Umbilical cord (tissue), 2 donors: ENCODE data around the gene SLC26A4. TPM values are rescaled to one million over a fixed set of nuclear protein-coding genes. Genes with fewer than 3 reads are reported as not detected.
"Not testable (repeated sequence)": the region's sequence is repeated elsewhere in the genome, so short reads cannot be mapped to it uniquely, and the experiment has no call there.

Experiments used
- DNase-seq: peaks from one replicate; pipeline ENCODE4 v3.0.0-alpha.2; 2015; ENCODE audit warnings: low spot score
- total RNA-seq: library from RNA; depleted of rRNA; stranded (reverse); fragments of >200 nt; gene quantifications from one replicate; pipeline ENCODE4 v1.2.3, GENCODE V29; 2014; ENCODE audit warnings: low replicate concordance; ENCODE audit not compliant: insufficient read depth

SLC26A4 gene
- 0.24 TPM for total RNA-seq

DNA sequence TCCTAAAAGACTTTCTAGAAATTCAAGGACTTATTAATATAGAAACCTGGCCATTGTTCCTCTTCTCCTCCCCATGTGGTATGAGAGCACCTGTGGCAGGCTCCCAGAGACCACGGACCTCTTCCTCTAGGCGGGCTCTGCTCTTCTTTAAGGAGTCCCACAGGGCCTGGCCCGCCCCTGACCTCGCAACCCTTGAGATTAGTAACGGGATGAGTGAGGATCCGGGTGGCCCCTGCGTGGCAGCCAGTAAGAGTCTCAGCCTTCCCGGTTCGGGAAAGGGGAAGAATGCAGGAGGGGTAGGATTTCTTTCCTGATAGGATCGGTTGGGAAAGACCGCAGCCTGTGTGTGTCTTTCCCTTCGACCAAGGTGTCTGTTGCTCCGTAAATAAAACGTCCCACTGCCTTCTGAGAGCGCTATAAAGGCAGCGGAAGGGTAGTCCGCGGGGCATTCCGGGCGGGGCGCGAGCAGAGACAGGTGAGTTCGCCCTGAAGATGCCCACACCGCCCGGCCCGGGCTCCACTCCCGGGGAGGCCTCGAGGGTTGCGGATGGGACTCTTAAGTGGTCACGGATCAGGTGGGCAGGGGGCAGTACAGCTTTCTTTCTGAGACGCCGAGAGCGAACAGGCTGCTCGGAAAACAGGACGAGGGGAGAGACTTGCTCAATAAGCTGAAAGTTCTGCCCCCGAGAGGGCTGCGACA lies at the start of gene SLC26A4:
SLC26A4 (plus strand) TSS at position 448 of the 700 bp plus-strand sequence. CDS start 814 bp downstream, outside the sequence.
- DNase-seq: no peak

DNA sequence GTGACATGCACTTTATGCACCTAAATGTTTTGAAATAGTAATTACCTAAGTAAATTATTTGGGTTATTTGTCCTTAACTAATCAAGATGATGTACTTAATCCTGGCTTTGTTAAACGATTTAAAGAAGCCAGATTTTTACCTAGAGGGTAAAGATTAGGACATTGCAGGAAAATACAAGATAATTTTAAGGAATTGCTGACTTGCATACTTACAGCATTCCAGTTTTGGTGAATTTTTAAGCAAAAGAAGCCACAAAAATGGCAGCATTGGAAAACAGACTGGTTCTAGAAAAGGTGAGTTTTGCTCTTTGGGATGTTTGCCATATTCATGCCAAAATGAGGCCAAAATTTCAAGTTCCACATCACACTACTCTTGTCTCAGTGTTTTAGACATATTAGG lies 47.2 kb upstream of the SLC26A4 start:
- DNase-seq: no peak

DNA sequence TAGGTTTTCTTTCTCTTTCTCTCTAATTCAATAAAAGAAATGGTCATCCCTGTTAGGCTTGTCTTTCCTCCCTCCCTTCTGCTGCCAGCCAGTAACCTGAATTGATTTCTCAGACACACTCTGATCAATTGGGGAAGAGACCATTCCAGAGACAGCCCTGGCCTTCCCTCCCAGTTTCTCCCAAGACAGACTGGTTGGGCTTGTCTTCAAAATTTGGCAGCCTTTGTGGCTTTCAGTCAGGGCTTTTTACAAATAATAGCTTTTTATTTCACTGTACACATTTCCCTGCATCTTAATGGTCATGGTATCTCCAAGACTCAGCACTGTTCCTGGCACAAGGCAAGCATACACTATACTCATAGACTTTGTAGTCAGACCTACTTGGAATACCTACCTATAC lies 46.7 kb upstream of the SLC26A4 start:
- no peak for DNase-seq

DNA sequence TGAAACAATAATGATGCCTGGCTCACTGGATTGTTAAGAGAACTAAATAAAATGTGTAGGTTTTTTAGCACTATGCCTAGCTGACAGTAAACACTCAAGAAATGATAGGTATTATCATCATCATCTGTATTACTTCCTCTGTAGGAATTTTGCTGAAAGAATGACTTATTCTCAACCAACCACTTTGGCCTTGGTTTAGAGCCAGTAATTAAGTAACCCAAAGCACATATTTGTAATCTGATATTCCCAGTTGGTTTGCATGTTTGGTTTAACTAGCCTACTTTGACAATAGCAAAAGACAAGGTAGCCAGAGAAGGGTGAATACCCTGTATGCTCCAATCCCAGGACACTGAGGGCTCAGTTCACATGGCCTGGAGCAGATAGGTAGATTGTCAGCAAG lies 46.2 kb upstream of the SLC26A4 start:
- no peak for DNase-seq

DNA sequence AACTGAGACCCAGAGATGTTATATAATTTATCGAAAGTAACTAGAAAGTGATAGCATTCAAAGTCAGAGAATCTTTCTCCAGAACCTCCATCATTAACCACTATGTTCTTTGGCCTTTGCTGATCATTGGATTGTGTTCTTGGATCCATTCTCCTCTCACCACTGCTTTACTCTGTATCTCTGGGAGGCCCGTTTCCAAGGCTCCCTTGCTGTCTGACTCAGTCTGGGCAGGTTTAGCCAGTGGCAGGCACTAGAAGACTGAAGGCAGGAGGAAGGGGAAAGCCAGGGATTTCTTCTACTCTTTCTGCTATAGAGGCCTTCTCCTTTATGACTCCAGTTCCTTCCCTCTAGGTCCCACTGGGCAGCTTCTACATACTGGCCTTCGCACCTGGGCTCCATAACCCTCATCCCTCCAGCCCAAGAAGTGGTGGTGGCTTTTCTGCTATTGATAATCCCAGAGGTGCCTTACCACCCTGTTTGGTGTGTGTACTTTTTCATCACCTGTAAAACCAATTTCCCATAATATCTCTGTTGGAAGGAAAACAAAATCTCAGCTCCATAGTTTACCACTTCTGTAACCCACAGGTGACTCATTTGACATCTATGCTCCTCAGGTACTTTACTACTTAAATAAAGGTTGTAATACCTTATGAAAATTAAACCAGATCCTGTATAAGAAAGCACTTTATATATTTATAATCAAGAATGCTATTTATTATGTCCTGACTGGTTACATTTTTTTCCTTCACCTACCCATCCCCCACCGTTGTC lies 44.5 kb upstream of the SLC26A4 start:
- DNase-seq: no peak

DNA sequence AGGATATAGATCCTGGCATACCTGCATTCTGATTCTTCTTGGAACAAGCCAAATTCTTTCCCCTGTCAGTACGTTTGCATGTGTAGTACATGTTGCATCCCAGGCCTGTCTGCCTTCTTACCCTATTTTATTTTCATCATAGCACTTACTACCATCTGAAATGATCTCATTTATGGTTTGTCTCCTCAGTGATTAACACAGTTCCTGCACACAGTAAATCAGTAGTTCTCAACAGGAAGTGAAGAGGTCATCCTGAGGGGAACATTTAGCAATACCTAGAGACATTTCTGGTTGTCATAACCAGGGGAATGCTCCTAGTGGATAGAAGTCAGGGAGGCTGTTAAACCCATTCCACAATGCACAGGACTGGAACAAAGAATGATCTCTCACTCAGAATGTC lies 38.2 kb upstream of the SLC26A4 start:
- no peak for DNase-seq

DNA sequence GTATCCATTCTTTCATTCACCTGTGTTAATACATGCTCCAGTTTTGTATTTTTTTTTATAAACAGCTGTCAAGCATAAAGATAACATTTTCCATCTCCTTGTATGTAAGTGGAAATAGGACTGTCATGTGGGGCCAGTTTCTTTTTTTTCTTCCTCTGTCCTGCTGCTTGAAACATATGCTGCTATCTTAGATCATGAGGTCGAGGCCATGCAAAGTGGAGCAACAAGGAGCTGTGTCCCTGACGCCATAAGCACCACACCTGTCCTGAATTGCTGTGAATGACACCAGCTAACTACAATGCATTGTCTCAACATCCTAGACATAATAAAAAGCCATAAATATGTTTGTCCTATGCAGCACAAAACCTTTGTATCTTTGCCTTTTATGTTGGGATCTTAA lies 37.7 kb upstream of the SLC26A4 start:
- DNase-seq: no peak

DNA sequence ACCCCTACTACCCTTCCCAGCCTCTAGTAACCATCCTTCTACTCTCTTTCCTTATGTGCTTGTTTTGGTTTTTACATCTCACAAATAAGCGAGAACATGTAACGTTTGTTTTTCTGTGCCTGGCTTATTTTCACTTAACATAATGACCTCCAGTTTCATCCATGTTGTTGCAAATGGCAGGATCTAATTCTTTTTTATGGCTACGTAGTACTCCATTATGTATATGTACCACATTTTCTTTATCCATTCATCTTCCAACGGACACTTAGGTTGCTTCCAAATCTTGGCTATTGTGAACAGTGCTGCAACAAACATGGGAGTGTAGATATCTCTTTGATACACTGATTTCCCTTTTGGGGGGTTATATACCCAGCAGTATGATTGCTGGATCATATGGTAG lies 33.6 kb upstream of the SLC26A4 start:
- DNase-seq: no peak

DNA sequence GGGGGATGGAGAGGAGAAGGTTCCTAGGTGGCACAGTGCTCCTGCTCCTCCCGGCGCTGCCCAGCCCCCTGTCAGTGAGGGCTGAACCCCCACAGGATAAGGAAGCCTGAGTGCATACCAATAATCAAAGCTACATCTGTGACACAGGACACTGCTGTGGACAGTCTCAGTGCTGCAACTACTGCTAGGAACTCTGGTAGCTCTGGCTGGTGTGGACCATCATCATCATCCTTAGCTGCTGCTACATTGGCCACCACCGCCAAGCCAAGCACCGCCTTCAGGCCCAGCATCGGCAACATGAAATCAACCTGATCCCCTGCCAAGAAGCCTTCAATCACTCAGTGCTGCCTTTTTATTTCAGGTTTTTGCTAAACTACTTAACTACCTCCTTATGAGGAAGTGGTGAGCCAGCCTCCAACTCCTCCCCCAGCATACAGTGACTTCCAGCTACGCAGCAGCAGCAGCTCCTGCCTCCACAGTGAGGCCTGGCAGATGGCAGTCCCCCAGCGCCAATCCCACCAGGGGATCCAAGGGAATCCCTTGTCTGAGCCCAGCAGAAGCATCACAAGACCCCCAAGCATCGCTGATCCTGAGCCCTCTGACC lies 32.1 kb upstream of the SLC26A4 start:
- no peak for DNase-seq

DNA sequence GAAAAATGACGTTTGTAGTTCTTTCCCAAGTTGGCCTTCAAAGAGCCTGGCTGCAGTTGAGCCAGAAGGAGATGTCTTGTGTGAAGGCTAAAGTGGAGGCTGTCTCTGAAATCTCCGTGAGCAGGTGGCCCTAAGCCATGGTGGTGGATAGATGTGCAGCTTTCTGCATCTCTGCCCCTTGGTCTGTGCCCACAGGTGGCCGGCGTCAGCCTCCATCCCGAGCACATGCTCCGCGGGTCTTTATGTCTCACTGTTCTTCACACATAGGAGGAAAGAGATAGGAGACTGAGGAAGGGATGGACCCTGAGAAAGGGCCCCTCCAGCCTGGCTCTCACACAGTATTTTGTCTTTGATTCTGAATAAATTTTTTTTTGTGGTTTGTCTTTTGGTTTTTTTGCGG lies 30.3 kb upstream of the SLC26A4 start:
- DNase-seq: no peak

DNA sequence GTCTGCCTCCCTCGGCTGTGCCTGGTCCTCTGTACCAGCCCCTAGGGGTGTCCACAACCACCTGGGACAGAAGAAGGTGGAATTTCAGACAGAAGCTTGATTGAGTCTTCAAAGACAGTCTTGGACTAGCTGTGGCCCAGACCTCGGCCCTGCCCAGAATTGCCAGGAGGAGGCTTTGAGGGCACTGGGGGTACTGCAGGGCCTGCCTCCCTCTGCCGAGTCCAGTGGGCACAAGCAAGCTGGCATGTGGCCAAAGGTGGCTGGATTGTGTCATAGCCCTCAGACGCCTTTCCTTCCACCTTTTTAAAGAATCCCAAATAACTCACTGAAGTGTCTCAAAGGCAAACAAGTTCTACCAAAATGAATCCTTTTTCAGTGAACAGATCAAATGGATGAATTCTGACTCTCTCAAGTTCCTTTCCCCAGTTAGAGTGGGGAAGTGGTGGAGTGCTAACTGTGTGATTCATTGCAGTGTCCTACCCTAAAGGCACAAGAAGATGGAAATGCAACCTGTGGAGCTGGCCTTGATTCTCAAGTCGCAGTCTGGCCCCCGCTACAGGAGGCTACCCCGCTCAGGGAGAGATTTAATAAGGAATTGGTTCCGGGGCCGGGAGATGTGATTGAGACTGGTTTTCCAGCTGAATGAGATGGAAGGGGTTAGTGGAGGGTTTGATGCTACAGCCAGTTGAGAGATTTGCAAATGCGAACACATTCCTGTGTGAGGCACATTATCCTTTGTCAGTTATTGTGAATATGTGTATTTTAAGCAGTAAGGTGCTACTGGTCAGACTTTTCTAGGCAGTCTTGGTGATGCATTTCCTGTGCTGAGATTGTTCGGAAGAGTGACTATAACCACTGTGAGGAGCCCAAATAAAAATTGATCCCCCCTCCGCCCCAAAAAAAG lies 28.8 kb upstream of the SLC26A4 start:
- no peak for DNase-seq

DNA sequence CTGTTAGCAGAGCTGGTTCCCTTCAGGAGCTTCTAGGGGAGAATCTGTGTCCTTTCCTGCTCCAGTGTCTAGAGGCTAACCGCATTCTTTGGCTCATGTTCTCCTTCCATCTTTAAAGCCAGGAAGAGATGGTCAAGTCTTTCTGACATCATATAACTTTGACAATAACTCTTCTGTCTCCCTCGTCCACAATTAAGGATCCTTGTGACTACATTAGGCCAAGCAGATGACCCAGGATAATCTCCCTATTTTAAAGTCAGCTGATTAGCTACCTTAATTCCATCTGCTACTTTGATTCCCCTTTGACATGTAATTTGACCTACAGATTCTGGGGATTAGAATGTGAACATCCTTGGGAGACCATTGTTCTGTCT lies 28.1 kb upstream of the SLC26A4 start:
- no peak for DNase-seq

DNA sequence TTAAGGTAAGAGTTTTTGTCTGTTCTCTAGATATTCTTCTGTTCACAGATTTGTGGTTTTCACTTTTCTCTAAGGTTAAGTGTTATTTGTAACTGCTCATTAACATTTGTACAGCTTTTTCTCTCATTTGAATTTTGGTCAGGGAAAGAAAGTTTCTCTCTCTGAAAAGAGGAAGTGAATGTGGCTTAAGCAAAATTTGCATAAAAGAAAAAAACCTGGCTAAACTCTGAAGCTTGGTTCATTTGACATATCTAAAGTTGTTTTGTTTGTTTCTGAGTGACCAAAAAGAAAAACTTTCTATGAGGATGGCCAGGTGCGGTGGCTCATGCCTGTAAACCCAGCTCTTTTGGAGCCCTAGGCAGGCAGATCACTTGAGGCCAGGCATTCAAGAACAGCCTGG lies 22.0 kb upstream of the SLC26A4 start:
- DNase-seq: no peak

DNA sequence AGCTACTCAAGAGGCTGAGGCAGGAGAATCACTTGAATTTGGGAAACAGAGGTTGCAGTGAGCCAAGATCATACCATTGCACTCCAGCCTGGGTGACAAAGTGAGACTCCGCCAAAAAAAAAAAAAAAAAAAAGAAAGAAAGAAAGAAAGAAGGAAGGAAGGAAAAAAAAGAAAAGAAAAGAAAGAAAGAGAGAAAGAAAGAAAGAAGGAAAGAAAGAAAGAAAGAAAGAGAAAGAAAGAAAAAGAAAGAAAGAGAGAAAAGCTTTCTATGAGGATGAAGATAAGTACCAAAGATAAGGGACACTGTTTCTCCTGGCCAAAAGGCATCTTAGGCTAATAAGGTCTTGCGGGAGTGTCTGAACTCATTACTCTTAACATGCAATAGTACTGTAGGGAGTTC lies 21.6 kb upstream of the SLC26A4 start:
- DNase-seq: not testable (repeated sequence)

DNA sequence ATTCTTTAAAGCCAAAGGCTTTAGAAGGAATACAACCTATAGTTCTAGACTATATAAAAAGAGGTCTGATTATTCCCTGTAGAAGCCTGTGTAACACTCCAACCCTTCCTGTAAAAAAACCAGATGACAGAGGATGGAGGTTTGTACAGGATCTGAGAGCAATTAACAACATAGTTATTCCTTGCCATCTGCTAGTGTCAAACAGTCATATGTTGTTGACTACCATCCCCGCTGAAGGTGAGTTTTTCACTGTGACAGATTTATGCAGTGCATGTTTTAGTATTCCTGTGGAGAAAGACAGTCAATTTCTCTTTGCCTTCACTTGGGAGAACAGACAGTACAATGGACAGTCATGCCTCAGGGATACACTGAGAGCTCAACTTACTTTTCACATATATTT lies 19.0 kb upstream of the SLC26A4 start:
- no peak for DNase-seq

DNA sequence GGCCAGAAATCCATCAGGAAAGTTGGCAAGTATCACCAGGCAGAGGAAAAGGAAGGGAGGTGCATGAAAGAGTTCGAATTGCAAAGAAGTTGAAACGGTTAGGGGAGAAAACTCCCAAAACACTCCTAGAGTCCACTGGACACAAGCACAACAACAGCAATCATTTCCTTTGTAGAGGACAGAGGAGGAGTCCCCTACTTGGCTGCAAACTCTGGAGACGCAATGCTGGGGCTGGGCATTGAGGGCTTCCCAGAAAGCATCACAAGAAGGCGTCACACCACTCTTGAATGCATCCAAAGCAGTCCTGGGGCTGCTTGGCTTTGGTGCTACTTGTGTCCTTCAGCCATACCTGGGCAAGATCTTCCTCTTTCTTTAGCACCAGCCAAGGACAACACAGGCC lies 18.1 kb upstream of the SLC26A4 start:
- no peak for DNase-seq

DNA sequence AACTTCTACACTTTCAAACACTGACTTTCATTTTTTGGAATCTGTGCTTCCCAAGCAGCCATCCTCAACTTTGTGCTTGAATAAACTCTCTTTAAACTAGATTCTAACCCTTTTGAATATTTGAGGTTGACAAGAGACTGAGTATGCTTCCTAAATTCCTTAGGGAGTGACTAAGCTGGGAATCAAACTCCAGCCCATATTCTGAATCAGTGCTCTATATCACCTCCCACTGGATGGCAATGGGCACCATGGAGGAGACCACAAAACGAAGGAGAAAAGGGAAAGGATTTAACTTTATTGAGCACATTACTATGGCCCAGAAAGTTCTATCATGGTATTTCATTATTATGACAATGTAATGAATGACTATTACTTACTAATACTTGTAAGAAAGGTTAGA lies 17.2 kb upstream of the SLC26A4 start:
- no peak for DNase-seq

DNA sequence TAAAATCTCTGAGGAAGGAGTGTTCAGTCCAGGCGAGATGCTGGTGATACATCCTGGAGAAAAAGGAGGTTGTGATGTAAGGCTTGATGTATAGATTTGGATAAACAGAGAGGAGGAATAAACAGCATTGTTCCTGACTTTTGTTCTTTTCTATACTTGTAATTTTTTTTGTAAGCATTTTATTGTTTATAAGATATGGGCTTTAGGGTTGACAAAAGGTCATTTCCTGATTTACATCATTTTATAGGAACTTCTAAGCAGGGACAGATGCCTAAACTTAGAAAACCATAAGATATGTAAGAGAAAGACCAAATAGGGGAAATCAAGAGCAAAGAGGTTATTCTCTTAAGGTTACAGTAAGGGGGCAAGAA lies 16.7 kb upstream of the SLC26A4 start:
- no peak for DNase-seq

DNA sequence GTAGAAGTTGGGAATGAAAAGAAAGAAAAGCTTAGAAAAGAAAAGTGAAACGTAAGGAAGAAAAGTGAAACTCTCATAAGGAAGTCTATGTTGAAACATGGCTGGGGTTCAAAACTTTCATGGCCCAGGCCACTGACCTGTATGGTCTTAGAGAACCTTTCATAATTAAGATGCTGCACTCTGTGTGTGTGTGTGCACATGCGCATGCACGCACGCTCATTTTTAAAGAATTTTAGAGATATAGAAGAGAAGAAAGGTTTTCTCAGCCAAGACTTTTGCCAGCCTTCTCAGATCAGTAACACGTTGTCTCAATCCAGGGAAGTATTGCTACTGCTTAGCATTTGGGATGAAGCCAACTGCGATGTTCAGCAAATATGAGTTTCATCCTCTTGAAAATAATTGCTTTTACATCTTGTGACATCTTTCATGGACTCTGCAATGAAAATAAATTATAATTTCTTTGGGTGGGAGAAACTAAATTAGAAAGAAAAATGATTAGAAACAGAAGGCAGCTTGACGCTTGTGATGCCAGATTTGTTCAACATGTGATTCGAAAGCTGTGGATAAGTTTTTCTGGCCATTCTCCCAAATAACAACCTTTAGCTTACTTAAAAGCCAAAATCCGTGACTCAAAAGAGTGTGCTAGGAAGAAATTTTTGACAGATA lies 16.2 kb upstream of the SLC26A4 start:
- peak; percentile 53 for DNase-seq

DNA sequence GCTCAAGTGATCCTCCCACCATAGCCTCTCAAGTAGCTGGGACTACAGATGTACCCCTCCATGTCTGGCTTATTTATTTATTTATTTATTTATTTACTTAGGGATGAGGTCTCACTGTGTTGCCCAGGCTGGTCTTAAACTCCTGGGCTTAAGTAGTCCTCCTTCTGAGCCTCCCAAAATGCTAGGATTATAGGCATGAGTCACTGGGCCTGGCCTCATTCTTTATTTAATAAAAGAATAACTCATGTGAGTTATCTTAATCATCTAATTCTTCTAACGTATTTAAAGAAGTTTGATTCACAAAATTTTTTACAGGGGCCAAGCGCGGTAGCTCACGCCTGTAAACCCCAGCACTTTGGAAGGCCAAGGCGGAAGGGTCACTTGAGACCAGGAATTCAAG lies 8.0 kb upstream of the SLC26A4 start:
- DNase-seq: no peak

DNA sequence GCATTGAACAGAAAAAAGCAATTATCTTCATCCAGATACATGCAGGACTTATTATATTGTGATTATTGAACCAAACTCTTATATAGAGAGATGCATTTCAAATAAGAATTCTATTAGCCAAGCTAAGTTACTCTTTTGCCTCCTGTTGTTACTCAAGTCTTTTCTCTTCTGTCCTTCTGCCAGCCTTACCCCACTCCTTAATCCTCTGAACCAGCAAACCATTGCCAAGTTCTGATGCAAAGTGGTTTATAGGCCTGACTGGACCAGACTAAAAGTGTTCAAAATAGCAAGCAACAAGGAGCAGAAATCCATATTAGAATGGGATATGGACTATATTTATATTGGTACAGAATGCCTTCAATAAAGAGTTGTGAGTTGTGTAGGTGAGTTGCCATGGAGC lies 2.2 kb upstream of the SLC26A4 start:
- DNase-seq: no peak
